HG03521 (cell line): Measurements from ENCODE around the gene BHLHE23.

Experiments
- ATAC-seq: cut with Tn5 transposase; IDR thresholded peaks from one replicate; pipeline ENCODE4 v1.9.1; 2021; ENCODE audit warnings: mild to moderate bottlenecking, moderate library complexity; ENCODE audit not compliant: unreplicated experiment

Gene BHLHE23

GRCh38 chr20:63006540-63007359, at the start of gene BHLHE23:
Gene BHLHE23, minus strand, starts transcription at chr20:63006964. Its CDS starts 190 bp downstream, at chr20:63006774.
- ATAC-seq: no peak

- no peak for ATAC-seq
Measured at GRCh38 chr20:63055575-63056235, 48.9 kb upstream of the BHLHE23 start.

DNA sequence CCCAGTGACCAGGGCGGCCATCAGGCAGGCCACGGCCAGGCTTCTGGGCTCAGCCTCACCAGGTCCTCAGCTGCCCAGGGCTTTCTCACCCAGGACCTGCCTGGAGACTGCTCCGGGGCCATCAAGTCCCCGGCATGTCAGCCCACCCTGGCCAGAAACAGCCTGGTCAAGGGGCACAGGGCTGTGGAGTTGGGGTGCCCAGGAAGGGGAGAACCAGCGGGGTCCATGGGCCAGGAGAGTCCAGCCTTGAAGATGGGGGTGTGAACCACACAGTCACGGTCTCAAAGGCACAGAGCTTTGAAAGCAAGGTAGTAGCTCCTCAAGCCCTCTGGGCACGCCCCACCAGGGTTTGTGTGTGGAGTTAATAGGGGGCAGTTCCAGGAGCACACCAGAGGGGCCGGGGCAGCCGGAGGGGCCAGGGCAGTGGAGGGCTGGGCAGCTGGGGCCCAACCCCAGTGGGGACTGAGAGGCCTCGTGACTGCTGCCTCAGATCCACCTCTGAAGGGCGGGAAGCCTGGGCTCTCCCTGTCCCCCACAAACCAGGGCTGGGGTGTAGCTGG, 48.0 kb upstream of the BHLHE23 start:
- ATAC-seq: no peak

DNA sequence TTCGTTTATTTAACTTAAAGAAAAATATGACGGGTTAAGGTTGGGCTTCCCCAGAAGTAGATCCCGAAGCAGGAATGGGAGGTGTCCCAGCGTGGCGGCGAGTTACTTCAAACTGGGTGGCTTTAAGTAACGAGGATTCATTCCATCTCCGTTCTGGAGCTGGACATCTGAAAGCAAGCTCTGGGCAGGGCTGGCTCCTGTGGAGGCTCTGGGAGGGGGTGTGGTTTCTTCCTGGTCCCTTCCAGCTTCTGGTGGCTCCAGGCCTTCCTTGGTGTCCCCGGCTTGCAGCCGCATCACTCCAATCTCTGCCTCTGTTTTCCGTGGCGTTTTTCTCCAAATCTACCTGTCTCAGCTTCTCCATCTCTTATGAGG, 47.3 kb upstream of the BHLHE23 start:
- ATAC-seq: no peak

GRCh38 chr20:63053432-63054102, 46.8 kb upstream of the BHLHE23 start:
- ATAC-seq: no peak

DNA sequence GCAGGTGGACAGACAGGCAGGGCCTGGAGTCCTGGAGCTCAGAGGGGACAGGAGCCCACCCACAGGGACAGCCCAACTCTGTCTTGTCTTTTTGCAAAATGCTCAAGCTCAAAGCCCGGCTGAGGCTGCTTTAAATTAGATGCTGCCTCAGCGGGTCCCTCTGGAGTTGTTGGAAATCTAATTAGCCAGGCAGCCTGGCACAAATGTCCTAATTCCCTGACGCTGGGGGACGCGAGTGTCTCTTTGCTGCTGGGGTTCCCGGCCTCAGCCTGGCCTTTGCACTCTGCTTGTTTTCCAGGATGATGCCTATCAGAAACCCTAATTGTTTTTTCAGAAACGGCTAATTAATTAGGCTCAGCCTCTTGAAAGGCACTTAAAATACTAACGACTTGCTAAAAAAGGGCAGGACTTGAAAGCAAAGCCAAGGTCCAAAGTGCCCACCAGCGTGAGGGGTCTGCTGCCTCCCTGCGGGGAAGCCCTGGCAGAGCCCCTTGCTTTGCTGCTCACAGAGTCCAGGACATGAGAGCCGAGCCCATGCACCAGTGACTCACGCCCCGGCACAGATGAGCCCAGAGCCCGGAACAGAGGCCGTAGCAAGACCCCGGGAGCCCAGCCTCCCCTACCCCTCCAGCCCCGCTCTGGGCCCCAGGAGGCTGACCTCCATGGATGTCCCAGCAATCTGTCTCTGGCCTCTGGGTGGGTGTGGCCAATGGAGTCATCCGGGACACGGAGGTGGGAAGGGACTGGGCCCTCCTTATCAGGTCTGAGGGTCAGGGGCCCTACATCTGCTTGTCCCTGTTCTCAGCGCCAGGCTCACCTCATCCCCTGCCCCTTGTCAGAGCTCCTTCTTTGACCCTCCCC, 46.0 kb upstream of the BHLHE23 start:
- no peak for ATAC-seq

DNA sequence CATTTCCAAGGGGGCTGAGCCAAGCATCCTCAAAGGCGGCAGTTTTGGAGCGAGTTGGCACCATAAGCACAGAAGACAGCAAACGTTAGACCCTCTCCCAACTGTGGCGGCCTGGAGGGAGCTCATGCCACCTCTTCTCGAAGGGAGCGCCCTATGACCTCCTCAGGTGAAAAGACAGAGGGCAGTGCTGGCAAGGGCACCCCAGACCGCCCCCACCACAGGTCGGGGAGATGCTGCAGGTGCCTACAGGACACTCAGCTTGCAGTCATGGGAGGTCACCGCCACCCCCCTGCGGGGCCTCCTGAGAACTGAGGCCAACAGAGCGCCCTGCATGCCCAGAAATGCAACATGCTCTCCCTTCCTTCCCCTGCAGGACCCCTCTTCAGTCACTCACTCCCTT, 45.1 kb upstream of the BHLHE23 start:
- ATAC-seq: no peak

DNA sequence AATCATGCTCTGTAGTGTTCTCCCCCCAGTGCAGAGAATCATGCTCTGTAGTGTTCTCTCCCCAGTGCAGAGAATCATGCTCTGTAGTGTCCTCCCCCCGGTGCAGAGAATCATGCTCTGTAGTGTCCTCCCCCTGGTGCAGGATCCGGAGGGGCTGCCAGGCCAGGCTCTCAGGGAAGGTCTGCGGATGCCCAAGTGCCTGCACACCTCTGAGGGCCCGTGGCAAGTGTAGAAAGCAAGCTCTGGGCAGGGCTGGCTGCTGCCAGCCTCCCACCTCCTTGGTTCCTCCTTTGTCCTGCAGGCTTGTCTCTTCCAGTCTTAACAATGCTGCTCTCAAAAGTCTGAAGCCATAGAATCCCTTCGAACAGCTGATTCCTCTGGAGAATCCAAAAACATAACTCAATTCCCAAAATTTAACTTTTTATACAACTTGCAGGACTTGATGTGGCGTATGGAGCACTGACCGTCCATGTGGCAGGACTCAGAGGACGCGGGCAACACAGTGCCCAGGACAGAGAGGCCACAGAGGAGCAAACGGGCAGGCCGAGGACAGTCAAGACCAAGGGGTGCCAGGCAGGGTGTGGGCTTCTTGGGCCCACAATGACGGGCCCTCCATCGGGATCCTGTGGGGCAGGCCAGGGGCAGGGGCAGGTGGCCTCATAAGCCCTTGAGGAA, 44.6 kb upstream of the BHLHE23 start:
- no peak for ATAC-seq

GRCh38 chr20:63050406-63050805, 43.6 kb upstream of the BHLHE23 start:
- no peak for ATAC-seq

DNA sequence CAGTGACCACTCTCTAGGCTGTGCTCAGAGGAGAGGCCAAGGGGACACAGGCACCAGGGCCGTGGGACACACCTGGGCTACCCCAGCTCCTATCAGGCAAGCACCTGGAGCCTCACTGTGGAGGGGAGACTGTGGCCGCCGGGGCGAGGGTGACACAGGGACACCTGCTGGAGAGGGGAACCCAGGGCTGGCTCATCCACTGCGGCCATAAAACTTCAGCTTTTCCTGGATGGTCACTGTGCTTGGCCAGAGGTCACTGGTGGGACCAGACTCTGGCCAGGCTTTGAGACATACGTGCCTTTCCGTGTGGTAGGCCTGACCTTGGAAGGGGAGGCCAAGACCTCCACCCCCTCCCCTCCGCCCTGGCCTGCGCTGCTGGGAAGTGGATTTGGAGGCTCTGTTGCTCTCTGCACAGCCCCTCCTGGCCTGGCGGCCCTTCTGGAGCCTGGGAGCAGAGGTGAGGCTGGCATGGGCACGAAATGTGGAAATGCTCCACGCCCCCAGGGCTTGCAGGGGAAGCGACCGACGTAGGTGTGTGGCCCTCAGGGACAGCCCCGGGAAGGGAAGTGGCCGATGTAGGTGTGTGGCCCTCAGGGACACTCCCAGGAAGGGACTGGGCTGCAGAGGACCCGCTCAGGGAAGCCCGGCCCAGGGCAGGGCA, 42.9 kb upstream of the BHLHE23 start:
- no peak for ATAC-seq

- no peak for ATAC-seq
Measured at GRCh38 chr20:63049191-63049518, 42.4 kb upstream of the BHLHE23 start.

- ATAC-seq: no peak
Measured at GRCh38 chr20:63048516-63049190, 41.9 kb upstream of the BHLHE23 start.

- no peak for ATAC-seq
Measured at GRCh38 chr20:63047946-63048345, 41.2 kb upstream of the BHLHE23 start.

DNA sequence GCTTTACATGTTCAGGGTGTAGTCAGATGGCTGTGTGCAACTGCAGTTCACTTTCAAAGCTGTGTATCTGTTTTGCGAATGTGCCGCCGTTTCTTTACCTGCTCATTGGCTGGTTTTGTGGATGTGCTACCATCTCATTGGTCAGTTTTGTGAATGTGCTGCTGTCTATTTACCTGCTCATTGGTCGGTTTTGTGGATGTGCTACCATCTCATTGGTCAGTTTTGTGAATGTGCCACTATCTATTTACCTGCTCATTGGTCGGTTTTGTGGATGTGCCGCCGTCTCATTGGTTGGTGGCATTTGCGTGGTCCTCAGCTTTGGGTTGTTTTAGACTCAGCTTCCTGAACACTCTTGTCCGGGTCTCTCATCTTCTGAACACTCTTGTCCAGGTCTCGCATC, 40.5 kb upstream of the BHLHE23 start:
- ATAC-seq: no peak

DNA sequence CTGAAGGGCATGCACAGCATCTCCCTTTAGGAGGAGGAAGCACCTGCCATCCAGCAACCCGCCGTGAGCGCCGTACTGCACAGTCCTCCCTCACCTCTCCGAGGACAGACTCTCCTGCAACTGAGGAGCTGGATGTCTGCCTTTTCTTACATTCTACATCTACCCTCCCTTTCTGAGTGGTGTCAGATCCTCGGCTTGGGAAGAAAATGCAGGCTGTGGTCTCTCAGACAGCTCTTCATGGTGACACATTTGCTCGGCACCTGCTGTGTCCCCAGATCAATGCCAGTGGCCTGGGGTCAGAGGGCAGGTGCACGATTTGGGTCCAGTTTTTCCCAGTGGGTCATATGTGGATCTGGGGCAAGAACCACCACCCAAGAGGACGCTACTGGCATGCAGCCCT, 40.1 kb upstream of the BHLHE23 start:
- no peak for ATAC-seq

- ATAC-seq: no peak
Measured at GRCh38 chr20:63045991-63046390, 39.2 kb upstream of the BHLHE23 start.

- ATAC-seq: no peak
Measured at GRCh38 chr20:63045401-63045800, 38.6 kb upstream of the BHLHE23 start.

DNA sequence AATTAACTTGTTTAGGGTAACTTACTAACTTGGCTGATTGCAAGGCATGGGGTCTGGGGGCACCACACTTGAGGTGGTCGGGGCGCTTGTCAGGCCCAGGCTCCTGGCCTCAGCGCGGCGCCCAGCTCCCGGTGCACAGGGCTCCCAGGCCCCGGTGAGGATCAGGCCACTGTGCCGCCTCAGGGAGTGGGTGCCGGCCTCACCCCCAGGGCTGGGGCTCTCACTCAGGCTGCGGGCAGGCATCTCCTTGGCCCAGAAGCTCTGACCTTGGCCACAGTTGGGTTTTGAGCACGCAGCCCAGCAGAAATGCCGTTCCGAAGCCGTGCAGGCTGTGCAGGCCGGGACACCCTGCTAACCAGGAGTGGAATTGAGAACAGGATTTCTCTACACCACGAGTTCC, 37.8 kb upstream of the BHLHE23 start:
- ATAC-seq: no peak

DNA sequence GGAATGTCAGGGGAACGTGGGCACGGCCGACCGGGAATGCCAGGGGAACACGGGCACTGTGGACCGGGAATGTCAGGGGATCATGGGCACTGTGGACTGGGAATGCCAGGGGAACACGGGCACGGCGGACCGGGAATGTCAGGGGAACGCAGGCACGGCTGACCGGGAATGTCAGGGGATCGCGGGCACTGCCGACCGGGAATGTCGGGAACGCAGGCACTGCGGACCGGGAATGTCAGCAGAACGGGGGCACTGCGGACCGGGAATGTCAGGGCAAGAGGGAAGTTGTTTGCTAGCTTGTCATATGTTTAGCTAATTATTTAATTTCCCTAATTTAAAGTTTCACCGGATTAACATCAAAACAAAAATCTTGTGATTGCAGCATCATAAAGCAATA, 37.4 kb upstream of the BHLHE23 start:
- ATAC-seq: no peak
